Thymus (tissue), 11 donors: ENCODE results near the gene ADCK1. TPM values are rescaled to one million over a fixed set of nuclear protein-coding genes. Genes with fewer than 3 reads are reported as not detected.

Experiments used
- DNase-seq, 9 donors: peaks; one replicate each; pipeline ENCODE4 v3.0.0-alpha.2; 2013; ENCODE audit warnings: low spot score in 9 of 9, low read depth in 6 of 9, missing footprints in 1 of 9
- H3K27ac ChIP-seq, 2 donors: one replicate each; pipeline ENCODE4 v1.5.1; 2013; ENCODE audit warnings: control low read depth in 1 of 2, low read depth in 1 of 2, low read length in 1 of 2, mild to moderate bottlenecking in 1 of 2, moderate library complexity in 1 of 2
- H3K27me3 ChIP-seq, 2 donors: one replicate each; pipeline ENCODE4 v1.5.1; 2013; ENCODE audit warnings: low read length in 1 of 2; ENCODE audit not compliant: control insufficient read depth in 2 of 2, insufficient read depth in 1 of 2
- H3K36me3 ChIP-seq, 2 donors: one replicate each; pipeline ENCODE4 v1.5.1; 2013; ENCODE audit warnings: low read length in 1 of 2, mild to moderate bottlenecking in 1 of 2, moderate library complexity in 1 of 2; ENCODE audit not compliant: control insufficient read depth in 2 of 2, insufficient read depth in 2 of 2
- H3K4me1 ChIP-seq, 2 donors: one replicate each; pipeline ENCODE4 v1.5.1; 2013; ENCODE audit warnings: low read length in 2 of 2; ENCODE audit not compliant: control insufficient read depth in 2 of 2, insufficient read depth in 2 of 2
- H3K4me3 ChIP-seq, 2 donors: one replicate each; pipeline ENCODE4 v1.5.1; 2013; ENCODE audit warnings: low read length in 2 of 2, control low read depth in 1 of 2, mild to moderate bottlenecking in 1 of 2
- H3K9me3 ChIP-seq, 2 donors: one replicate each; pipeline ENCODE4 v1.5.1; 2013; ENCODE audit warnings: low read length in 1 of 2, mild to moderate bottlenecking in 1 of 2; ENCODE audit not compliant: control insufficient read depth in 2 of 2, insufficient read depth in 1 of 2
- WGBS: extraction: QIAGEN DNeasy Blood & Tissue Kit; methylation state at CpG from one replicate; pipeline ENCODE4 v1.1.7; 2013; 5-methylcytosine and 5-hydroxymethylcytosine counted together
- polyA plus RNA-seq: library from polyadenylated mRNA; stranded (reverse); fragments of 200-250 nt; gene quantifications from one replicate; pipeline ENCODE4 v1.2.3, GENCODE V29; 2013
- total RNA-seq: library from RNA; stranded (reverse); fragments of 120-200 nt; gene quantifications from one replicate; pipeline ENCODE4 v1.2.4, GENCODE V29; 2013
- donor health status: healthy.

ADCK1 gene
- total and polyA plus RNA-seq, 2 donors: 2.8 to 8.7 TPM

GRCh38 chr14:77892381-77892871 lies 92.5 kb downstream of the ADCK1 start:
- no peak overlapping the region for H3K27ac ChIP-seq
- WGBS: 99% methylated on average over 4 of the region's 4 CpGs
- no peaks in the 10 kb centered on the region for H3K4me1 ChIP-seq
- H3K27me3 ChIP-seq: no peaks in the 10 kb centered on the region
- H3K36me3 ChIP-seq: peaks cover 0 to 4% of the 10 kb centered on the region in 2 donors
- no peak for DNase-seq
- H3K4me3 ChIP-seq: no peak overlapping the region
- H3K9me3 ChIP-seq: no peaks in the 10 kb centered on the region

- 97% methylated on average over 5 of the region's 5 CpGs for WGBS
- no peak overlapping the region for H3K27ac ChIP-seq
- H3K4me1 ChIP-seq: no peaks in the 10 kb centered on the region
- no peak for DNase-seq
- no peaks in the 10 kb centered on the region for H3K9me3 ChIP-seq
- no peaks in the 10 kb centered on the region for H3K27me3 ChIP-seq
- H3K36me3 ChIP-seq: peaks cover 0 to 4% of the 10 kb centered on the region in 2 donors
- H3K4me3 ChIP-seq: no peak overlapping the region
Observed at GRCh38 chr14:77892890-77893484, 93.1 kb downstream of the ADCK1 start.

- Histone ChIP-seq H3K9me3 (no peaks in the 10 kb centered on the region), H3K27ac (no peak overlapping the region), H3K36me3 (no peaks in the 10 kb centered on the region), H3K4me1 (no peaks in the 10 kb centered on the region), H3K4me3 (no peak overlapping the region), H3K27me3 (no peaks in the 10 kb centered on the region)
- 92% methylated on average over 2 of the region's 2 CpGs for WGBS
- DNase-seq: no peak
Observed at GRCh38 chr14:77897374-77897773, 97.5 kb downstream of the ADCK1 start.

GRCh38 chr14:77902811-77903210 lies 102.9 kb downstream of the ADCK1 start:
- Histone ChIP-seq H3K27ac (no peak overlapping the region), H3K27me3 (no peaks in the 10 kb centered on the region), H3K4me3 (no peak overlapping the region), H3K36me3 (no peaks in the 10 kb centered on the region), H3K4me1 (peaks cover 0 to 5% of the 10 kb centered on the region in 2 donors), H3K9me3 (no peaks in the 10 kb centered on the region)
- no peak for DNase-seq
- 92% methylated on average over 1 of the region's 1 CpG for WGBS

DNA sequence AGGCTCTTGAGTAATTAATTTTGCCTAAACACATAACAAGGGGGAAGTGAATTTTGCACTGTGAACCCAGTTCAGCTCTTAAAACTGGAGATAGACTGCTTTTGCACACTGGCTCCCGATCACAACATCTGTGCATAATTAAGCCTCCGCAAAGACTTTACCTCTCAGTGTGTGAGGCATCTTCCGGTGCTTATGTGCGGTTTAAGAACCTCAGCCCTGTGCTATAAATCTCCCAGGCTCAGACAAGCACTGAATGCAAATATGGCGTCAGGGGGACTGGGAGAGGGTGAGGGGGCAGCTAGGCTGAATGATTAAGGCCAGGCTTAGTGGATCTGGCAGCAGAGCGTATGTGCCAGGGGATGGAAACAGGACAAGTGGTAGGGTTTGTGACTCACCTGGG lies 103.3 kb downstream of the ADCK1 start:
- Histone ChIP-seq H3K27ac (no peak overlapping the region), H3K36me3 (no peaks in the 10 kb centered on the region), H3K4me1 (peaks cover 0 to 5% of the 10 kb centered on the region in 2 donors), H3K4me3 (no peak overlapping the region), H3K27me3 (no peaks in the 10 kb centered on the region), H3K9me3 (no peaks in the 10 kb centered on the region)
- peak in 2 of 9 donors; percentile 3 to 21 for DNase-seq
- WGBS: 78% methylated on average over 6 of the region's 6 CpGs

GRCh38 chr14:77903937-77904617 lies 104.2 kb downstream of the ADCK1 start:
- no peaks in the 10 kb centered on the region for H3K27me3 ChIP-seq
- no peaks in the 10 kb centered on the region for H3K9me3 ChIP-seq
- peaks cover 0 to 5% of the 10 kb centered on the region in 2 donors for H3K4me1 ChIP-seq
- H3K36me3 ChIP-seq: no peaks in the 10 kb centered on the region
- no peak overlapping the region for H3K4me3 ChIP-seq
- DNase-seq: no peak
- H3K27ac ChIP-seq: no peak overlapping the region
- WGBS: 85% methylated on average over 8 of the region's 8 CpGs

DNA sequence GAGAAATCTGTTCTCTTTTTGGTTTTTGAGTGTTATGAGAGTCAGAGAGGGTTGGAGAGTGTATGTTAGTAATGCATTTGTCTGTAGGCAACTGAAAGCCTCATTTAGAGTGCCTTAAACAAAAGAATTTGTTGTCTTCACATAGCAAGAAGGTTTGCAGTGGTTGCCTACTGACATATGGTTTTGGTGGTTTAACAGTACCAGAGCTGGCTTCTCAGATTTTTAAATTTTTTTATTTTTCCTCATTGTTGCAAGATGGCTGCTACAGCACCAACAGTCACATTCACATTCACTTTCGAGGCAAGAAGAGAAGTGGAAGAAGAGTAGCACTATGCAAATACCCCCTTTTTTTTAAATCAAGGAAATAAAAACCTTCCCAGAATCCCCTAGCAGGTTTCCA lies 106.5 kb downstream of the ADCK1 start:
- Histone ChIP-seq H3K4me3 (no peak overlapping the region), H3K27me3 (no peaks in the 10 kb centered on the region), H3K36me3 (no peaks in the 10 kb centered on the region), H3K4me1 (peaks cover 0 to 5% of the 10 kb centered on the region in 2 donors), H3K27ac (no peak overlapping the region), H3K9me3 (no peaks in the 10 kb centered on the region)
- DNase-seq: no peak
- WGBS: 95% methylated on average over 1 of the region's 1 CpG

DNA sequence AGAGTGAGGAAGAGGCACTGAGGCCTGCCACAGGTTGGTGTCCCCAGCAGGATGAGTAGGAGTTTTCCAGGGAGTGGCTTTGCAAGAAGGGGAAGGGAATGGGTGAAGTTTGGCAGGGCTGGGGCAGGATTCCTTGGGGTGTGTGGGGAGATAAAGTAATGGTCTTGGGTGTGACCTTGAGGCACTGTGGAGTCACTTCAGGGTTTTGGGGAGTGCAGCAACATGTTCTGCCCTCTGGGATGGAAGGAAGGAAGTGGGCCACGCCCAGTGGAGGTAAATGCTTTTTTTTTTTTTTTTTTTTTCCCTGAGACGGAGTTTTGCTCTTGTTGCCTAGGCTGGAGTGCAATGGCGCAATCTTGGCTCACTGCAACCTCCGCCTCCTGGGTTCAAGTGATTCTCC lies 108.9 kb downstream of the ADCK1 start:
- Histone ChIP-seq H3K4me3 (no peak overlapping the region), H3K4me1 (no peaks in the 10 kb centered on the region), H3K27ac (no peak overlapping the region), H3K27me3 (no peaks in the 10 kb centered on the region), H3K36me3 (no peaks in the 10 kb centered on the region), H3K9me3 (no peaks in the 10 kb centered on the region)
- 97% methylated on average over 3 of the region's 4 CpGs for WGBS
- no peak for DNase-seq

DNA sequence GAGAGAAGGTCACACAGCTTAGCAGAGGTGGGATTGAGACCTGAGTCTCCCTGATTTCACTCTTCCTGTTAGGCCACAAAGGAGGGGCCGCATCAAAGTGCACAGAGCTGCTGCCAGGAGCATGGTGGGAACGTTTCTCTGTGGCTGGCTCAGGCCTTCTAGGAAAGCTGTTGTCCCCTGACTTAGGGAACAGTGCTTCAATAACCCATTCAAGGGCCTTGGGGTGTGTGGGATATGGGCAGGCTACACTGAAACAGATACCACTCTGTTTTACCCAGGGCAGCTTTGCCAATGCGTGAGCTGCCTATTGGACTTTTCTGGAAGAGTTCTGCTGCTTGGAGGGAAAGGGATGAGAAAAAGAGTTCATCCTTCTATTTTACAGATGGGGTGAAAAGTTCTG lies 110.0 kb downstream of the ADCK1 start:
- no peak overlapping the region for H3K4me3 ChIP-seq
- no peak overlapping the region for H3K27ac ChIP-seq
- H3K36me3 ChIP-seq: no peaks in the 10 kb centered on the region
- no peaks in the 10 kb centered on the region for H3K9me3 ChIP-seq
- no peaks in the 10 kb centered on the region for H3K4me1 ChIP-seq
- 88% methylated on average over 3 of the region's 3 CpGs for WGBS
- no peaks in the 10 kb centered on the region for H3K27me3 ChIP-seq
- DNase-seq: no peak
